Stimulated activated CD8-positive, alpha-beta memory T cell treated with anti-CD3 and anti-CD28 coated beads, Interleukin-2, amount 100 ng/mL, for 1 hour (primary cell): ENCODE data around the gene XXYLT1.
"Not testable (repeated sequence)": the region's sequence is repeated elsewhere in the genome, so short reads cannot be mapped to it uniquely, and the experiment has no call there.

Experiments used
- DNase-seq, 2 donors: peaks; one replicate each; pipeline ENCODE4 v3.0.0-alpha.2; 2020; ENCODE audit warnings: low read depth in 2 of 2

XXYLT1 gene

GRCh38 chr3:195113048-195113447 is 157.9 kb downstream of the XXYLT1 start:
- DNase-seq: no peak

GRCh38 chr3:195112361-195112791 is 158.6 kb downstream of the XXYLT1 start:
- no peak for DNase-seq

- no peak for DNase-seq
These were observed 159.2 kb downstream of the XXYLT1 start for GRCh38 chr3:195111766-195112165.

- no peak for DNase-seq
These were observed 159.6 kb downstream of the XXYLT1 start for GRCh38 chr3:195111319-195111705.

- DNase-seq: no peak
These were observed 160.2 kb downstream of the XXYLT1 start for GRCh38 chr3:195110647-195111318.

- no peak for DNase-seq
These were observed 161.8 kb downstream of the XXYLT1 start for GRCh38 chr3:195109098-195109657.

GRCh38 chr3:195107593-195107992 is 163.4 kb downstream of the XXYLT1 start:
- DNase-seq: no peak

GRCh38 chr3:195107031-195107430 is 163.9 kb downstream of the XXYLT1 start:
- not testable (repeated sequence) for DNase-seq

GRCh38 chr3:195106418-195106906 is 164.5 kb downstream of the XXYLT1 start:
- peak; percentile 35 to 42 for DNase-seq

GRCh38 chr3:195105841-195106417 is 165.0 kb downstream of the XXYLT1 start:
- DNase-seq: no peak

- DNase-seq: no peak
These were observed 165.6 kb downstream of the XXYLT1 start for GRCh38 chr3:195105389-195105788.

GRCh38 chr3:195104340-195104739 is 166.6 kb downstream of the XXYLT1 start:
- DNase-seq: no peak

GRCh38 chr3:195103623-195104022 is 167.3 kb downstream of the XXYLT1 start:
- no peak for DNase-seq

GRCh38 chr3:195102609-195103467 is 168.1 kb downstream of the XXYLT1 start:
- no peak for DNase-seq

- DNase-seq: no peak
These were observed 168.9 kb downstream of the XXYLT1 start for GRCh38 chr3:195101927-195102608.

- DNase-seq: no peak
These were observed 169.9 kb downstream of the XXYLT1 start for GRCh38 chr3:195101001-195101583.

GRCh38 chr3:195099951-195100785 is 170.8 kb downstream of the XXYLT1 start:
- DNase-seq: no peak

GRCh38 chr3:195098741-195099525 is 172.0 kb downstream of the XXYLT1 start:
- DNase-seq: no peak
